Psoas muscle (tissue), 8 donors: ENCODE results near the gene CARHSP1. TPM values are rescaled to one million over a fixed set of nuclear protein-coding genes. Genes with fewer than 3 reads are reported as not detected.

Experiments
- ATAC-seq, 4 donors: fragments of 200-7000 bp; cut with Tn5 transposase; one replicate each; pipeline ENCODE4 v1.9.1; 2020; ENCODE audit warnings: moderate library complexity in 3 of 4, mild to moderate bottlenecking in 2 of 4
- DNase-seq, 2 donors: peaks; one replicate each; pipeline ENCODE4 v3.0.0-alpha.2; 2020
- H3K27ac ChIP-seq: fragments of 200-600 bp; one replicate; pipeline ENCODE4 v1.8.0; 2022
- H3K27me3 ChIP-seq, 3 donors: fragments of 200-600 bp in 1 of 3; one replicate each; pipeline versions ENCODE4 v1.6.1 to v1.8.0; 2013 to 2022; ENCODE audit warnings: low read length in 2 of 3, mild to moderate bottlenecking in 2 of 3, moderate library complexity in 1 of 3; ENCODE audit not compliant: insufficient read depth in 3 of 3
- H3K36me3 ChIP-seq, 2 donors: fragments of 200-600 bp in 1 of 2; one replicate each; pipeline versions ENCODE4 v1.6.1 to v1.8.0; 2013 to 2022; ENCODE audit warnings: low read depth in 1 of 2, mild to moderate bottlenecking in 1 of 2, moderate library complexity in 1 of 2; ENCODE audit not compliant: insufficient read depth in 1 of 2
- H3K4me1 ChIP-seq: fragments of 200-600 bp; one replicate; pipeline ENCODE4 v1.8.0; 2022
- H3K4me3 ChIP-seq: fragments of 200-600 bp; one replicate; pipeline ENCODE4 v1.8.0; 2022; ENCODE audit warnings: mild to moderate bottlenecking
- H3K9me3 ChIP-seq: fragments of 200-600 bp; one replicate; pipeline ENCODE4 v1.8.0; 2022
- CTCF ChIP-seq: fragments of 200-600 bp; IDR thresholded peaks from one replicate; pipeline ENCODE4 v1.8.0; 2022; ENCODE audit warnings: antibody characterized with exemption
- WGBS, 3 donors: extraction: QIAGEN DNeasy Blood & Tissue Kit; methylation state at CpG; one replicate each; pipeline versions ENCODE4 v1.1.6 to v1.1.7; 2013; 5-methylcytosine and 5-hydroxymethylcytosine counted together
- intact Hi-C, 2 donors: fragments of 100-400 bp; cut with DNase I; formaldehyde crosslinking; loops; one replicate each; pipeline versions ENCODE4 v1.11.0 to v1.14.2; 2022
- polyA plus RNA-seq, 3 donors: library from polyadenylated mRNA; stranded (reverse); fragments of 200-250 nt; gene quantifications; one replicate each; pipeline ENCODE4 v1.2.3, GENCODE V29; 2013
- total RNA-seq, 4 donors: library from RNA; stranded (reverse); fragmentation: NEBNext Ultra II Directional in 2 of 4; extraction: Animal tissue kit (Norgen Biotek cat#: 25700) in 2 of 4; gene quantifications; one replicate each; pipeline versions ENCODE4 v1.2.1 to v1.2.4, GENCODE V29; 2021 to 2023
- donor health status: healthy with polysubstance abuse.
- donor health status: DM: no; HTN: no; CAD: no; lungs with moderate emphysema.
- donor health status: Bipolar disorder and iron deficiency.
- donor health status: healthy.
- donor health status: DM: yes; HTN: yes; CAD: no.
- donor health status: DM: no; HTN: no; CAD: no.
- donor health status: DM: no; HTN: no; CAD: no.
- donor health status: DM: yes; HTN: yes; CAD: no.

The CARHSP1 gene
- total and polyA plus RNA-seq, 7 donors = 9.8 to 23.0 (median 16.6) TPM

DNA sequence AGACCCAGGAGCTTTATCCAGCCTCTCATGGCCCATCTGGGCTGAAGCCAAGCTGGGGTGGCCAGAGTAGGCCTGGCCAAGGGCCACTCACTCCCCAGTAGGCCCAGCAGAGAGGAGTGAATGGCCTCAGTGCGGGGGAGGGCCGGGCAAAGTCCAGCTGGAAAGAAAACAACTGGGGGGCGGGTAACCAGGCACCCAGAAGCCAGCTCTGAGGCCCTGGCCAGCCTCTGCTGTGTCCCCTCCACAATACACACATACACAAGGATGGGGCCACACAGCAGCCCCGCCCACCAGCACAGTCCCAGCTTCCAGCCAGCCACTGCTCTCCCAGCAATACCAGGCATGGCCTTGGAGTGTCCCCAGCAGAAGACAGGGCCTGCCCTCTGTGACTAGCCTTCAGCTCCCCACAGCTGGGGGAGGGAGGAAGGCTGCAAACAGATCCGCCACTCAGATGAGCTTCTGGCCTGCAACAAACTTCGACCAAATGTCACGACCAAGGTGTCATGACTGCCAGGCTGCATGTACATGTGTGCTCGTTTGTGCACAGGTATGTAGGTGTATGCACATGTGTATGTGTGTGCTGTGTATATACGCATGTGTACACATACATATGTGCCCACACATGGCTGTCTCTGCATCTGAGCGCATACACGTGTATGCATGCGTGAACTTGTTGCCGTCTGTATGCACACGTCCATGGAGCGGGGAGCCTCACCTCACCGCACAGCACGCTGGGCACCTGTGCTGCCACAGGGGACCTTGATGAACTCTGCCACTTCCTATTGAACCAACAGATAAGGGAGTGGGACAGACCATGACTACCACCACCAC is 5.0 kb downstream of the CARHSP1 start:
- H3K27ac ChIP-seq = no peak overlapping the region
- H3K36me3 ChIP-seq = no peaks in the 10 kb centered on the region
- no peaks in the 10 kb centered on the region for H3K9me3 ChIP-seq
- H3K4me1 ChIP-seq = peaks cover 6% of the 10 kb centered on the region
- intact Hi-C loops = no loop called here
- peak; percentile 56 to 71 for DNase-seq
- WGBS, 3 donors = 55 to 59% (median 59%) methylated on average over 16 to 17 of the region's 17 CpGs
- ATAC-seq = peak; percentile 30 to 38 (median 32)
- H3K4me3 ChIP-seq = no peak overlapping the region
- TF ChIP-seq CTCF = no peak
- H3K27me3 ChIP-seq = peaks cover 0 to 34% (median 8%) of the 10 kb centered on the region in 3 donors

DNA sequence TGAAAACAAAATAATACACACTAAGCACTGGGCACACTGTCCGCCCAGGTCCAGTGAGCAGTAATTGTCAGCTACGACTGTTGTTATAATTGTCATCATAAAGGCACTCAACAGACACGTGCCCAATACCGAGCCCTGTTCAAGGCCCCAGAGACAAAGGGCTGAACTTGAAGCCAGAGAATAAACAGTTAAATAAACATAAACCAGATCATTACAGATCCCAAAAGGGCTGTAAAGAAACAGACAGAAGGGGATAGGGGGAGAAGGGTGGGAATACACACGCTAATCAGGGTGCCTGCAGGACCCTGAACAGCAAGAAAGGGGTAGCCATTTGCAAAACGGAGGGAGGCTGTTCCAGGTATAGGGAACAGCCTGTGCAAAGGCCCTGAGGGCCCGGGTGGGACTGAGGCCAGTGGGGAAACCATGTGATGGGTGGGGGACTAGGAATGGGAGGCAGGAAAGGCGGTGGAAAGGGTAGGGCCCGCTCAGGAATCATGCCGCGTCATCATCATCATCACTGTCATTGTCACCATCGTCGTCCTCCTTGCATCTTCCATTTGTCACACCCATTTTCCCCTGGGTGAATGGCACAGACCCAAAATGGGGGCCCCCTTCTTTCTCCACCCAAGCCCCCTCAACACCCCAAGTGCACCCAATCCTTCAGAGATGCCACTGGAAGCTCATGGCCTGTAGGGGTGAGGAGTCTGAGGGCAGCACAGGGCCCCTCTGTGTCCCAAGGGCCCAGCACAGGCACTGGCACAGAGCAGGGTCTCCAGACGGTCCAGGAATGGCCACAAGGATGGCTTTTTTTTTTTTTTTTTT is 6.3 kb downstream of the CARHSP1 start:
- 72 to 76% (median 72%) methylated on average over 14 of the region's 14 CpGs for WGBS, 3 donors
- Histone ChIP-seq H3K4me3 (no peak overlapping the region), H3K27me3 (peaks cover 0 to 27% (median 8%) of the 10 kb centered on the region in 3 donors), H3K4me1 (peaks cover 2% of the 10 kb centered on the region), H3K27ac (no peak overlapping the region), H3K9me3 (no peaks in the 10 kb centered on the region), H3K36me3 (peaks cover 0 to 5% of the 10 kb centered on the region in 2 donors)
- DNase-seq (peak in 1 of 2 donors; percentile 50), ATAC-seq (no peak)
- TF ChIP-seq CTCF = no peak
- intact Hi-C loops = no loop called here

DNA sequence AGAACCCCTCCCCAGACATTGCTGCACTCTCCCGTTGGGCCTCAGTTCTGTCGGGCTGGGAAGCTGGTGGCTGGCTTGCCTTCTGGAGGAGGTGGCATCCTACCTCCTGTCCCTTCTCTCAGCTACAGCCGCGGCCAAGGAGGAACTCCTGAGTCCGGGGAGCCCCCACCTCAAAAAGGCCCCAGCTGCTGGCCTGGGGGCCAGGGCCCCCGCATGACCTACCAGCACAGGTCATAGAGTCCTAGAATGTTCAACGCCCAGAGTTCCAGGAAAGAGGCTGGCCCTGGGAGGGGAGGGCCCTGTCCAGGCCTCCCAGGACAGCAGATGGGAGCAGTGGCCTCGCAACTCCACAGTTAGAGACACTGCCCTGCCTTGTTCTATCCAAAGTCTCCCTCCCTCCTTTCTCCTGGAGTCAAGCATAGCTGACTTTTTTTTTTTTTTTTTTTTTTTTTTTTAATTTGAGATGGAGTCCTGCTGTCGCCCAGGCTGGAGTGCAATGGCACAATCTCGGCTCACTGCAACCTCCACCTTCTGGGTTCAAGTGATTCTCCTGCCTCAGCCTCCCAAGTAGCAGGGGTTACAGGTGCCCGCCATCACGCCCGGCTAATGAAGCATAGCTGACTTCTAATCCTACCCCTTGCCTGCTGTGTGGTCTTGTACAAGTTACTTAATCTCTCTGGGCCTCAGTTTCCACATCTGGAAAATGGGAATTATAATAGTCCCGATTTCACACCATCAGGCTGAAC is 7.1 kb downstream of the CARHSP1 start:
- DNase-seq (peak; percentile 57 to 75), ATAC-seq (peak in 2 of 4 donors; percentile 28 to 41)
- Histone ChIP-seq H3K4me1 (peaks cover 2% of the 10 kb centered on the region), H3K36me3 (peaks cover 0 to 5% of the 10 kb centered on the region in 2 donors), H3K9me3 (no peaks in the 10 kb centered on the region), H3K27me3 (peaks cover 0 to 19% (median 8%) of the 10 kb centered on the region in 3 donors), H3K27ac (no peak overlapping the region), H3K4me3 (no peak overlapping the region)
- intact Hi-C loops = no loop called here
- no peak for TF ChIP-seq CTCF
- 55 to 60% (median 56%) methylated on average over 14 of the region's 14 CpGs for WGBS, 3 donors

GRCh38 chr16:8859913-8860881 is 8.6 kb downstream of the CARHSP1 start:
- peaks cover 2% of the 10 kb centered on the region for H3K4me1 ChIP-seq
- 48 to 64% (median 48%) methylated on average over 25 of the region's 25 CpGs for WGBS, 3 donors
- H3K27ac ChIP-seq = no peak overlapping the region

More at GRCh38 chr16:8859913-8860881, 8.6 kb downstream of the CARHSP1 start:
- TF ChIP-seq CTCF = no peak
- H3K9me3 ChIP-seq = no peaks in the 10 kb centered on the region
- no peak overlapping the region for H3K4me3 ChIP-seq
- ATAC-seq (peak in 3 of 4 donors; percentile 14 to 48 (median 31)), DNase-seq (peak; percentile 64 to 78)
- intact Hi-C loops = no loop called here
- peaks cover 0 to 11% (median 4%) of the 10 kb centered on the region in 3 donors for H3K27me3 ChIP-seq
- peaks cover 0 to 17% of the 10 kb centered on the region in 2 donors for H3K36me3 ChIP-seq
